HG02885 (cell line): ENCODE data around the gene LHX3.

Experiments
- ATAC-seq: cut with Tn5 transposase; IDR thresholded peaks from one replicate; pipeline ENCODE4 v1.9.1; 2021; ENCODE audit warnings: mild to moderate bottlenecking; ENCODE audit not compliant: unreplicated experiment, poor library complexity

Gene LHX3

DNA sequence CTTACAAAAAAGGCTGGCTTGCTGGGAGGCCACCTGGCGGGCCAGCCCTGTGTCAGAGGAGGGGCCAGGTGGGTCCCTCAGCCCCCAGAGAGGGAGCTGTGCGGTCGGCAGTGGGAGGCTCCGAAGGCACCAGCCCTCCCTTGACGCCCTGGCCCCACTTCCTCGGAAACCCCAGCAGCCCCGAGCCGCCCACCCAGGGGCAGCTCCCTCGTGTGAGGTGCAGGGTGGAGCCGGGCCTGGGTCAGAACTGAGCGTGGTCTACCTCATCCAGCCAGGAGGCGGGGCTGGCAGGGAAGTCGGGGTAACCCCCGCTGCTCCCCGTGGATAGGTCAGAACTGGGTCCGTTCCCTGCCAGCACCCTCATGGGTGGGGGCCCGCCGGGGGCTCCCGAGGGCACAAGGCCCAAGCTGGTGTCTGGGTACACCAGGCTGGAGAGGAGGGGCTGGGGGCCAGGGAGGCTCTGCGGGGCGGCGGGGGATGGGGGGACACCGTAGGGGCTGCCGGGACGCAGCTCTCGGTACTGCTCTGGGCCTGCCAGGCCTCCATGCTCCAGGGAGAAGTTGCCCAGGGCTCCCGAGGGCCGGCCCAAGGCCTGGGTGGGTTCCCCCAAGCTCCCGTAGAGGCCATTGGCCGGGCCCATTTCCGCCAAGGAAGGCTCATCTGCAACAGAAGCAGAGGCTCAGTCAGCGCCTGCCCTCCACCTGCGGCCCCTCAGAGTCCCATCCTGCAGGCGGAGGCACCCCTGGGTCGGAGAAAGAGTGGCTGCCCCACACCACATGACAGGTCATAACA, 7.6 kb downstream of the LHX3 start:
- no peak for ATAC-seq

DNA sequence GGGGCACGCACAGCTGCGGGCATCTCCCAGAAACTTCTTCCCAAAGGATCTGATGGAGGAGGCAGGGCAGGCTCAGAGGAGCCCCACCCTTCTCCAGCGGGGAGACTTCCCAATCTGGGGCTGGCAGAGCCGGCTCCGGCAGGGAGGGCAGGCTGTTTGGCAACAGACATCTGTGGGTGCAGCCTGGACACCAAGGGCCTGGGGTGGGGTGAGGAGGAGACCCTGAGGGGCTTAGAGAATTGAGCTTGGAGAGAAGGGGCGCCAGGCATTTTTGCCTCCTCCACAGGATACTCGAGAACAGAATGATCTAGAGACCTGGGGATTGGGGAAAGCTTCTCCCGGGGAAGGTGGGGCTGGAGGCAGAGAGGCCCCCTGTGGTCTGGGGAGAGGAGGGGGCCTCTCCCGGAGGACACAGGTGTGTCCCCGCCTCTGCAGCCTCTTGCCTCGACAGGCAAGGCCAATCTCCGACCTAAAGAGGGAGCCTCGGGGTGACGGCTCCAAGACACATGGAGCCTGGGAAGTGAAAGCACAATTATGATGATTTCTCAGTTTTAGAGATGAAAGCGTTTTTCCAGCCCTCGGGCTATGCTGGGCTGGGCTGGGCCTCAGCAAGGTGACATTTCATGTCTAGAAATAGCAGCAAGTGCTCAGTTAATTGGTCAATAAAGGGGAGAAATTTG, 8.4 kb downstream of the LHX3 start:
- ATAC-seq = no peak

- no peak for ATAC-seq
Observed at GRCh38 chr9:136194540-136194939, 10.4 kb downstream of the LHX3 start.

GRCh38 chr9:136193891-136194279, 11.0 kb downstream of the LHX3 start:
- ATAC-seq = no peak

DNA sequence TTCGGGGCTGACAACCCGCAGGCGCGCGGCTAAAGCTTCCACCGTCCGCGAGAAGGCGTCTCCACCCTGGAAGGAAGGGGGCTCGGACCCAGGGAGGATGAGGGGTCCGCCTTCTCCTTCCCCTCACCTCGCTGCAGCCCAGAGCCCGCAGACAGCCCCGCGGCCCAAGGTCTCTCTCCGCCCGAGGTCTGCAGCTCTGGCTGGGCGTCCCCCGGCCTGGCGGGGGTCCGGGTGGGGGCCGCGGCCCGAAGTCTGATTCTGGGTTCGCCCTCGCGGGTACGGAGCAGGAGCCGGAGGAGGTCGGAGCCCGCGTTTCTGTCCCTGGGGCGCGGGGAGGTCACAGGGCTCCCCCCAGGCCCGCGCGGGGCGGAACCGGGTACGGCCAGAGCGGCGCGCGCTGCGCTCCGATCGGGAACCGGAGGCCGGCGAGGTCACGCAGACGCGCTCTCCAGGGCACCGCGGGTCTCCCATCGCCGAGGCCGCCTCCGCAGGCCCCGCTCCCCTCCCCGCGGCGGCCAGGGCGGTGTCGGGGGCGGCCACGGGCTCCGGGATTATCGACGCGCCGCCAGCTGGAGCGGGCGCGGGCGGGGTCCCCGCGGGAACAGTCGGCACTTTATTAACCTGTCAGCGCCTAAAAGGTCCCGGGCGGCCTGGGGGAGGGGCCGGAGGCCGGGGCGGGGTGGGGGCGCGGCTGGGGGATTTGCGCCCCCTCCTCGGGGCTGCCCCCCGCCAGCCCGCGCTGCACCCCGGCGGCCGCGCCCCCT, 11.6 kb downstream of the LHX3 start:
- no peak for ATAC-seq

DNA sequence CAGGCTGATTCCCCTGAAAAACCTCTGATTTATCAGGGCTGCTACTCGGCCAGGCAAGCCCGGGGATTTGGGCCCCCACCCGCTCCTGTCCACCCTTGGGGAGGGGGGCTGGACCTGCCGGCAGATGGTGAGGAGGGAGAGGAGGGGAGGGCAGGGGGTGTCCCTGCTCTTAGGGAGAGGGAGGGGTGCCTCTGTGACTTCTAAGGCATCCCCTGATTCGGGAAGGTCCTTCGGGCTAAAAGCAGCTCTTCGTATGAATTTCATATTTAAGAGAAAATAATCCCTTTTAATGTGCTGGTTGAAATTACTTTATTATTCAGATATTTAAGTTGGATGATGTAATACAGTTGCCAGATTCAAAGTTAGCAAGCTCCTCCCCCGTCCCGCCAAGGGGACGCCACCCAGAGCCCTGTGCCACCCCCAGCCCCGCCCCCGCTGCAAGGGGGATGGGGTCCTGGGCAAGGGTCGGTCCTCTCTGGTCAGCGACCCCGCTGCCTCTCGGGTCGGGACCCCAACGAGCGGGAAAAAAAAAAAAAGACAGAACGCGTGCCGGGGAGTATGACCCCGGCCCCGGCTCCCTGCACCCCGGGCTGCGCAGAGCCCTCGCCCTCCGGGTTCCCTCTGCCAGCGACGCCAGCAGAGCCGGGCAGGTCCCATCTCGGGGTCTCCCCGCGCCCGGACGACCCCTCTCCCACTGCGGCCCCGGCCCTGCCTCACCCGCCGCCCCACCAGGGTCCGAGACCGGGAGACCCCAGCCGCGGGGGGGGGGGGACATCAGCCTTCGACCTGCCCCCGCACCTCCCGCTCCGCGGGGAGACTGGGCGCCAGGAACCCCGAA, 12.4 kb downstream of the LHX3 start:
- no peak for ATAC-seq

GRCh38 chr9:136191960-136192286, 13.0 kb downstream of the LHX3 start:
- ATAC-seq = no peak

- no peak for ATAC-seq
Observed at GRCh38 chr9:136191099-136191959, 13.6 kb downstream of the LHX3 start.

DNA sequence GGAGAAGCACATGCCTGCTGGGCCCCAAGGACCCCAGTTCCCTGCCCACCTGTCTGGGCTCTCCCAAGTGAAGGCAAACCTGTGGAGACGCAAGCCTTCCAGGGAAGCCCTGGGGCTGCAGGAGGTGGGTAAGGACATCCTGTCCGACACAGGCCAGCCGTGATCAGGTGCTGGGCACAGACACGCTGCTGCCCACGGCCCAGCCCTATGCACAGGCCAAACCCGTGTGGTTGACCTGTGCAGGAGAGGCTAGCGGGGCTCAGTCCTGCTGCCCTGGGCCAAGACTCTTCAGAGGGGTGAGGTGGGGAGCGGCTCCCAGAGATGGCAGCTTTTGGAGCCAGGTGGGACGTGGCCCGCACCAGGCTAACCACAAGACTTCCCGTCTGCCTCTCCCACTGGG, 14.3 kb downstream of the LHX3 start:
- no peak for ATAC-seq

- no peak for ATAC-seq
Observed at GRCh38 chr9:136190237-136190601, 14.7 kb downstream of the LHX3 start.

GRCh38 chr9:136189394-136190236, 15.3 kb downstream of the LHX3 start:
- no peak for ATAC-seq

DNA sequence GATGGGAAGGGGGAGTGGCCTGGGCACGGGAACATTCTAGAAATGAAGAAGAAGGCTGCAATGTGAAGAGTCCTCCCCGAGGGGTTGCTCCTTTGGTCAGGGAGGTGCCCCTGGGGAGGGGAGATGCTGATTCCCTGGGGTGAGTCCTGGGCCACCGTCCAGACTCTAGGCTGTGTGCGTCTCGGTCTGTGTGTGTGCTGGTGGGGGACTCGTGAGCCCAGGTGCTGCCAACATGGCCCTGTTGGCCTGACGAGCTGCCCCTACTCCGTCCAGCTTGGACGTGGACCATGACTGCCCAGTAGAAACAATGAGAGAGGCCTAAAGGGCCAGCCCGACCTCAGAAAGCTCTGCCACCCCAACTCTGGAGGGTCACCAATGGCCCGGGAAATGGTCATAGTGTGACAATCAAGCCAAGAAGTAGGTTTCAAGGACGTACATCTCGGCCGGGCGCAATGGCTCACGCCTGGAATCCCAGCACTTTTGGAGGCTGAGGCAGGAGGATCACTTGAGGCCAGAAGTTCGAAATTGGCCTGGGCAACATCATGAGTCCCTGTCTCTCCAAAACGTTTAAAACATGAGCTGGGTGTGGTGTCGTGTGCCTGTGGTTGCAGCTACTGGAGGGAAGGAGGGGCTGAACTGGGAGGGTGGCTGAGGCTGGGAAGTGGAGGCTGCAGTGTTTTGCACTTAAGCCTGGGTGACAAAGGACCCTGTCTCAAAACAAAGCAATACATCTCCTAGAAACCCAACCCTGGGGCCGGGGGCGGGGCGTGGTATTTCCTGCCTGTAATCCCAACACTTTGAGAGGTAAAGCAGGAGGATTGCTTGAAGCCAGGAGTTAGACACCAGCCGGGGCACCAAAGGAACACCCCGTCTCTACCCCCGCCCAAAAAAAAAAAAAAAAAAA, 17.0 kb downstream of the LHX3 start:
- no peak for ATAC-seq

DNA sequence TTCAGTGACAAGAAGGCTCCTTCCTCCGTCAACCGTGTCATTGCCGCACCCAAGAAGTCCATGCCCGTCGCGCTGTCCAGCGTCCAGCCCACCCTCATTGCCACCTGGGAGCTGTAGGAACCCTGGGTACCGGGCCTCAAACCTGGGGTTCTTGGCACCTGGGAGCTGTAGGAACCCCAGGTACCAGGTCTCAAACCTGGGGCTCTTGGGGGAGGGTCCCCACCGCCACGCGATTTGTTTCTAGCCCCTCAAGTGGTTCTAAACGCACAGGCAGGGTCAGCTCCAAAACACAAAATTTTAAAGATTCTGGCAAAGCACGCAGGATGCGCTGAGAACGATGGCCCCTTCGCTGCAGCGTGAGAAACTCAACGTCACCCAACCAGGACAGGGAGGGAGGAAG, 17.7 kb downstream of the LHX3 start:
- ATAC-seq = no peak

GRCh38 chr9:136186386-136186785, 18.5 kb downstream of the LHX3 start:
- no peak for ATAC-seq

DNA sequence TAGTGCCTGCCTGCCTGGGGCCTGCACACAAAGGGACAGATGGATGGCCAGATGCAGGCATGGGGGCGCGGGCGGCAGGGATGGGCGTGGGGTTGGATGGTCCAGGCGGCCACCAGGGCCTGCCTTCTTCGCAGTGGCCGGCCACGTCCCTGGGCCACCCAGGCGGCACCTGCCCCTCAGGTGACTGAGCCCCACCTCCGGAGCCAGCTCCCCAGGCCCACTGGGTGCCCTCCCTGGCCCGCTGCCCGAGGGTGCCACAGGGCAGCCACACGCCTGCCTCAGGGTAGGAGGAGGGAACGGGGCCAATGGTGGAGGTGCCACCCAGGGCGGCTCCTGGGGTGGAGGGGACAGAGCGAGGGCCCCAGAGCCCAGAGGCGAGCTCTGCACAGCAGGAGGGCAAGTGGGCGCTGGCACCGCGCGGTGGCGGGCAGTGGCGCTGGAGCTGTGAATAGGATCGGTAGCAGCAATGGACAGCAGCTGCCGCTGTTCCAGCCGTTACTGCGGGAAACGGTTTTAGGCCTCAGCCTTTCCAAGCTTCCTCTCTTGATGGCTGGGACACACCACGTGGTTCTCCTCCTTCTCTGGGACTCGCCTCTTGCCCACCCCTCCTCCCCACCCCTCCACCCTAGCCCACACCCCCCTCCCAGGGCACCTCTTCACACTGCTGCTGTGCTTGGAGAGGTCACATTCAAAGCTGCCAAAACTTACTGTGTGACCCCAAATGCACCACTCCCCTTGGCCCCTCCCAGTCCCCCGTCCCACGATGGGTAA, 19.1 kb downstream of the LHX3 start:
- no peak for ATAC-seq

DNA sequence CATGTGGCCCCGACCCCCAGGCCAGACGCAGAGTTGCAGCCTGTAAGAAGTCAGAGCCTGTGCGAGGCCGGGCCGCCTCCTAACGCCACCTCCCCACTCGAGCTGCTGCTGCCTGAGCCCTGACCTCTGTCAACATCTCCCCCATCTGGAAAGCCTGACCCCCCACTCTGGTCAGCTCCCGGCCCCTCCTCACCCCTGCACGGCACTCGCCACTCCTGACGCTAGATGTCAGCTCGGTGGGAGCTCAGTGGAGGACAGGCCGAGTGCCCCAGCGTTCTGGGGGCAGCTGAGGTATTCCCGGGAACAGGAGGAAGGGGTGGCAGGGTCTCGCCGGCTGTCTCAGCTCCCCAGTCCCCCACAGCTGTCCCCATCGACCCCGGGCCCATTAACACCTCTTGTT, 19.9 kb downstream of the LHX3 start:
- ATAC-seq = no peak

DNA sequence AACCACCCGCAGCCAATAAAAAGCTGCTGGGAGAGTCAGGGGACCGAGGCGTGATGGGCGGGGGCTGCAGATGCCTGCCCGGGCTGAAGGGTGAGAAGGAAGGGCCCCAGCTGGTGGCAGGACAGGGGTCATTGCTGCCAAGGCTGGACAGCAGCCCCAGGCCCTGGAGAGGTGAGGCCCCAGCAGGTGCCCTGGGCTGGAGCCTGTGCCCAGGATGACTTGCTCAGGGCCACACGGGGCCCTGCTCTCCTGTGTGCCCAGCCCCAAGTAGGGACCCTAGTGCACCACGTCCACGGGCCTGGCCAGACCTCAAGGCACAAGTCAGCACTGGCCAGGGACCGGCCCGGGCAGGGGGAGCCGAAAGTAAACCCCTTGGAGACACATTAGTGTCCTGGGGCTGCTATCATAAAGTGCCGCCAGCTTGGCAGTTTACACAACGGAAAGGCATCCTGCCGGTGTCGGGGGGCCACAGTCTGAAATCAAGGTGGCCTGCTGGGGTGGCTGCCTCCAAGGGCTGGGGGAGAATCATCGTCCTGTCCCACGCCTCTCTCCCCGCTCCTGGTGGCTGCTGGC, 22.0 kb downstream of the LHX3 start:
- no peak for ATAC-seq
